Spleen (tissue), 11 donors: ENCODE measurements around the gene GRIN2D. TPM values are rescaled to one million over a fixed set of nuclear protein-coding genes. Genes with fewer than 3 reads are reported as not detected.
A peak's percentile ranks its signal among the peaks of the same experiment; 100 is the strongest.

ENCODE experiments used
- DNase-seq: peaks from one replicate; pipeline ENCODE4 v3.0.0-alpha.2; 2020
- H3K27ac ChIP-seq, 8 donors: fragments of 200-600 bp; sonication (generic) in 7 of 8; 1 replicate in 4 of 8; 2 replicates in 4 of 8; pipeline versions ENCODE4 v1.5.0 to v1.8.0; 2016 to 2021; ENCODE audit warnings: inconsistent platforms in 4 of 8, mild to moderate bottlenecking in 4 of 8, moderate library complexity in 1 of 8
- H3K27me3 ChIP-seq, 7 donors: fragments of 200-600 bp; sonication (generic) in 6 of 7; replicated peaks in 1 of 7; 1 replicate in 4 of 7; 2 replicates in 3 of 7; pipeline versions ENCODE4 v1.5.0 to v1.8.0; 2016 to 2021; ENCODE audit warnings: inconsistent platforms in 3 of 7, mild to moderate bottlenecking in 1 of 7
- H3K36me3 ChIP-seq, 6 donors: fragments of 200-600 bp; sonication (generic) in 5 of 6; 1 replicate in 4 of 6; 2 replicates in 2 of 6; pipeline versions ENCODE4 v1.5.0 to v1.8.0; 2016 to 2021; ENCODE audit warnings: inconsistent platforms in 2 of 6
- H3K4me1 ChIP-seq, 6 donors: fragments of 200-600 bp; sonication (generic) in 5 of 6; 1 replicate in 3 of 6; 2 replicates in 3 of 6; pipeline versions ENCODE4 v1.5.0 to v1.8.0; 2016 to 2021; ENCODE audit warnings: inconsistent platforms in 3 of 6
- H3K4me3 ChIP-seq, 8 donors: fragments of 200-600 bp; sonication (generic) in 7 of 8; 1 replicate in 4 of 8; 2 replicates in 4 of 8; pipeline versions ENCODE4 v1.5.0 to v1.8.0; 2016 to 2021; ENCODE audit warnings: inconsistent platforms in 4 of 8, mild to moderate bottlenecking in 4 of 8, moderate library complexity in 2 of 8
- H3K9me3 ChIP-seq, 8 donors: fragments of 200-600 bp; sonication (generic) in 7 of 8; 1 replicate in 4 of 8; 2 replicates in 4 of 8; pipeline versions ENCODE4 v1.5.0 to v1.8.0; 2016 to 2021; ENCODE audit warnings: inconsistent platforms in 4 of 8
- POLR2A ChIP-seq, 3 donors: fragments of 450-650 bp; IDR thresholded peaks; one replicate each; pipeline ENCODE4 v1.5.1; 2017; ENCODE audit warnings: antibody characterized with exemption in 3 of 3, mild to moderate bottlenecking in 1 of 3
- POLR2AphosphoS5 ChIP-seq, 3 donors: sonication (generic); formaldehyde crosslinking; IDR thresholded peaks; one replicate each; pipeline ENCODE4 v1.5.1; 2017; ENCODE audit warnings: antibody characterized with exemption in 3 of 3
- WGBS, 5 donors: extraction: QIAGEN DNeasy Blood & Tissue Kit in 3 of 5; methylation state at CpG; one replicate each; pipeline versions ENCODE4 v1.1.5 to v1.1.7; 2013 to 2018; 5-methylcytosine and 5-hydroxymethylcytosine counted together
- intact Hi-C: fragments of 100-400 bp; cut with DNase I; formaldehyde crosslinking; loops from one replicate; pipeline ENCODE4 v1.15.0; 2023; ENCODE audit warnings: low total_unique reads
- polyA plus RNA-seq, 3 donors: library from polyadenylated mRNA; stranded (reverse); fragments of 200-250 nt; gene quantifications; one replicate each; pipeline ENCODE4 v1.2.1, GENCODE V29; 2013
- total RNA-seq, 7 donors: library from RNA; depleted of rRNA in 3 of 7; stranded (reverse); fragments of >200 nt in 3 of 7; fragmentation: NEBNext Ultra II Directional in 4 of 7; extraction: Animal tissue kit (Norgen Biotek cat#: 25700) in 4 of 7; gene quantifications; one replicate each; pipeline versions ENCODE4 v1.1.0 to v1.2.1, GENCODE V29; 2016 to 2021
- TF ChIP-seq, protein P1 (sequence below), 11 experiments: fragments of 200-600 bp in 7 of 11; fragments of 450-650 bp in 4 of 11; sonication (generic) in 4 of 11; IDR thresholded peaks in 8 of 11; conservative IDR thresholded peaks in 3 of 11; 1 replicate in 7 of 11; 2 replicates in 4 of 11; pipeline versions ENCODE4 v1.4.0 to v1.8.0; 2016 to 2021; ENCODE audit warnings: antibody characterized with exemption in 11 of 11, inconsistent platforms in 4 of 11, mild to moderate bottlenecking in 1 of 11
- donor health status: healthy with polysubstance abuse.
- donor health status: DM: no; HTN: no; CAD: no; lungs with moderate emphysema.
- donor health status: DM: no; HTN: no; CAD: no.
- donor health status: Bipolar disorder and iron deficiency.
- donor health status: healthy.
- donor health status: DM: no; HTN: no; CAD: no.
- donor health status: DM: yes; HTN: yes; CAD: no.

Gene GRIN2D
- total and polyA plus RNA-seq, 10 donors, result 0.07 to 1.2 (median 0.50) TPM

DNA sequence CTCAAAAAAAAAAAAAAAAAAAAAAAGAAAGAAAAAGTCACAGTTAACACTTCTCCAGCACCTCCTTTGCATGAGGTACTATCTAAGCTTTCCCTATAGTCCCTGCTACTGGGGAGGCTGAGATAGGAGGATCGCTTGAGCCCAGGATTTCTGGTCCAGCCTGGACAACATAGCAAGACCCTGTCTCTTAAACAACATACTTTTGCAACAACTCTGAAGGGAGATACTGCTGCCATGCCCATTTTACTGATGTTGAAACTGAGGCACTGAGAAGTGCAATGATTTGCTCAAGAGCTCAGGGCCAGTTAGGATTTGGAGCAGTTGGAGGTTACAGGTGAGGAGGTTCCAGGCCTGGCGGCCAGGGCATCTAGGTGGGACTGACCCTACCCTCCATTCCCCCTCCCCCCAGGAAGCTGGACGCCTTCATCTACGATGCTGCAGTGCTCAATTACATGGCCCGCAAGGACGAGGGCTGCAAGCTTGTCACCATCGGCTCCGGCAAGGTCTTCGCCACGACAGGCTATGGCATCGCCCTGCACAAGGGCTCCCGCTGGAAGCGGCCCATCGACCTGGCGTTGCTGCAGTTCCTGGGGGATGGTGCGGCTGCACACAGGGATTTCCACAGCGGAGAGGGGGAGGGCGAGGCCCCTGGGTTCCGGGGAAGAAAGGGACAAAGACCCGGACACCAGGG is 48.0 kb downstream of the GRIN2D start:
- intact Hi-C loops, result no loop called here
- Histone ChIP-seq H3K9me3 (no peaks in the 10 kb centered on the region), H3K4me3 (no peak overlapping the region), H3K27ac (no peak overlapping the region), H3K4me1 (peaks cover 10 to 29% (median 25%) of the 10 kb centered on the region in 6 donors), H3K36me3 (peaks cover 0 to 5% (median 0%) of the 10 kb centered on the region in 6 donors), H3K27me3 (peaks cover 0 to 81% (median 29%) of the 10 kb centered on the region in 7 donors)
- no peak for TF ChIP-seq POLR2AphosphoS5 (IDR thresholded peaks at IDR 0.05)
- TF ChIP-seq, protein P1, sequence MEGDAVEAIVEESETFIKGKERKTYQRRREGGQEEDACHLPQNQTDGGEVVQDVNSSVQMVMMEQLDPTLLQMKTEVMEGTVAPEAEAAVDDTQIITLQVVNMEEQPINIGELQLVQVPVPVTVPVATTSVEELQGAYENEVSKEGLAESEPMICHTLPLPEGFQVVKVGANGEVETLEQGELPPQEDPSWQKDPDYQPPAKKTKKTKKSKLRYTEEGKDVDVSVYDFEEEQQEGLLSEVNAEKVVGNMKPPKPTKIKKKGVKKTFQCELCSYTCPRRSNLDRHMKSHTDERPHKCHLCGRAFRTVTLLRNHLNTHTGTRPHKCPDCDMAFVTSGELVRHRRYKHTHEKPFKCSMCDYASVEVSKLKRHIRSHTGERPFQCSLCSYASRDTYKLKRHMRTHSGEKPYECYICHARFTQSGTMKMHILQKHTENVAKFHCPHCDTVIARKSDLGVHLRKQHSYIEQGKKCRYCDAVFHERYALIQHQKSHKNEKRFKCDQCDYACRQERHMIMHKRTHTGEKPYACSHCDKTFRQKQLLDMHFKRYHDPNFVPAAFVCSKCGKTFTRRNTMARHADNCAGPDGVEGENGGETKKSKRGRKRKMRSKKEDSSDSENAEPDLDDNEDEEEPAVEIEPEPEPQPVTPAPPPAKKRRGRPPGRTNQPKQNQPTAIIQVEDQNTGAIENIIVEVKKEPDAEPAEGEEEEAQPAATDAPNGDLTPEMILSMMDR (IDR thresholded peaks at IDR 0.05 in 8 of 11, conservative IDR thresholded peaks at IDR 0.05 in 3 of 11), result no peak
- 93 to 97% (median 94%) methylated on average over 20 of the region's 20 CpGs for WGBS, 5 donors
- DNase-seq, result no peak

DNA sequence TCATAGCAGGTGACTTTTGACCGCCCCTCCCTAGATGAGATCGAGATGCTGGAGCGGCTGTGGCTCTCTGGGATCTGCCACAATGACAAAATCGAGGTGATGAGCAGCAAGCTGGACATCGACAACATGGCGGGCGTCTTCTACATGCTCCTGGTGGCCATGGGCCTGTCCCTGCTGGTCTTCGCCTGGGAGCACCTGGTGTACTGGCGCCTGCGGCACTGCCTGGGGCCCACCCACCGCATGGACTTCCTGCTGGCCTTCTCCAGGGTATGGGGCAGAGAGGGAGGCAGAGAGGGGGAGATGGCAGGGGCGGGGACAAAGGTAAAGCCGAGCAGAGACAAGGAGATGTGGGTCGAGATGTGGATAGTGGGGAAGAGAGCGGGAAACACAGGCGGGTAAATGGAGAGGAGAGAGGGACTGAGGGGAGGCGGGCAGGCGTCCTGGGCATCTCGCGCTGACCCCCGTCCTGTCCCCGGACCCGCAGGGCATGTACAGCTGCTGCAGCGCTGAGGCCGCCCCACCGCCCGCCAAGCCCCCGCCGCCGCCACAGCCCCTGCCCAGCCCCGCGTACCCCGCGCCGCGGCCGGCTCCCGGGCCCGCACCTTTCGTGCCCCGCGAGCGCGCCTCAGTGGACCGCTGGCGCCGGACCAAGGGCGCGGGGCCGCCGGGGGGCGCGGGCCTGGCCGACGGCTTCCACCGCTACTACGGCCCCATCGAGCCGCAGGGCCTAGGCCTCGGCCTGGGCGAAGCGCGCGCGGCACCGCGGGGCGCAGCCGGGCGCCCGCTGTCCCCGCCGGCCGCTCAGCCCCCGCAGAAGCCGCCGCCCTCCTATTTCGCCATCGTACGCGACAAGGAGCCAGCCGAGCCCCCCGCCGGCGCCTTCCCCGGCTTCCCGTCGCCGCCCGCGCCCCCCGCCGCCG is 48.9 kb downstream of the GRIN2D start:
- peaks cover 0 to 72% (median 29%) of the 10 kb centered on the region in 7 donors for H3K27me3 ChIP-seq
- intact Hi-C loops, result no loop called here
- H3K4me3 ChIP-seq, result peak overlapping the region in 1 of 8 donors; percentile 100
- peaks cover 10 to 38% (median 30%) of the 10 kb centered on the region in 6 donors for H3K4me1 ChIP-seq
- no peaks in the 10 kb centered on the region for H3K9me3 ChIP-seq
- H3K36me3 ChIP-seq, result peaks cover 0 to 14% (median 4%) of the 10 kb centered on the region in 6 donors
- H3K27ac ChIP-seq, result no peak overlapping the region
- TF ChIP-seq POLR2AphosphoS5 (IDR thresholded peaks at IDR 0.05), result no peak
- no peak for TF ChIP-seq POLR2A (IDR thresholded peaks at IDR 0.05)
- TF ChIP-seq, protein P1 (IDR thresholded peaks at IDR 0.05 in 8 of 11, conservative IDR thresholded peaks at IDR 0.05 in 3 of 11), result no peak
- WGBS, 5 donors, result 32 to 77% (median 44%) methylated on average over 30 to 94 of the region's 94 CpGs
- no peak for DNase-seq

DNA sequence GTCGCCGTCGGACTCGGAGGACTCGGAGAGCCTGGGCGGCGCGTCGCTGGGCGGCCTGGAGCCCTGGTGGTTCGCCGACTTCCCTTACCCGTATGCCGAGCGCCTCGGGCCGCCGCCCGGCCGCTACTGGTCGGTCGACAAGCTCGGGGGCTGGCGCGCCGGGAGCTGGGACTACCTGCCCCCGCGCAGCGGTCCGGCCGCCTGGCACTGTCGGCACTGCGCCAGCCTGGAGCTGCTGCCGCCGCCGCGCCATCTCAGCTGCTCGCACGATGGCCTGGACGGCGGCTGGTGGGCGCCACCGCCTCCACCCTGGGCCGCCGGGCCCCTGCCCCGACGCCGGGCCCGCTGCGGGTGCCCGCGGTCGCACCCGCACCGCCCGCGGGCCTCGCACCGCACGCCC is 49.8 kb downstream of the GRIN2D start:
- H3K27ac ChIP-seq, result no peak overlapping the region
- H3K4me3 ChIP-seq, result peak overlapping the region in 6 of 8 donors; percentile 15 to 100 (median 65)
- 1 to 13% (median 2%) methylated on average over 38 to 60 of the region's 60 CpGs; no CpG with 5 or more reads in 1 of the 5 donors for WGBS, 5 donors
- H3K4me1 ChIP-seq, result peaks cover 10 to 45% (median 33%) of the 10 kb centered on the region in 6 donors
- peak; percentile 80 for DNase-seq
- TF ChIP-seq POLR2AphosphoS5 (IDR thresholded peaks at IDR 0.05), result no peak
- no peak for TF ChIP-seq POLR2A (IDR thresholded peaks at IDR 0.05)
- intact Hi-C loops, result no loop called here
- H3K27me3 ChIP-seq, result peaks cover 0 to 67% (median 27%) of the 10 kb centered on the region in 7 donors
- peaks cover 0 to 22% (median 12%) of the 10 kb centered on the region in 6 donors for H3K36me3 ChIP-seq
- H3K9me3 ChIP-seq, result no peaks in the 10 kb centered on the region

Other genes starting within 250 kb of the GRIN2D start
- gene LIG1, start 223.3 kb upstream of the GRIN2D start, total RNA-seq, result 10 to 100 TPM; 26.5 to 44.7 (median 33.5) TPM
- gene LIG1, start 223.3 kb upstream of the GRIN2D start, polyA plus RNA-seq, result 10 to 100 TPM; 44.1 to 68.4 (median 49.1) TPM
- gene ZSWIM9, start 223.0 kb upstream of the GRIN2D start, total RNA-seq, result 1 to 10 TPM; 1.3 to 9.3 (median 5.2) TPM
- 1 to 10 TPM; 1.6 to 4.3 (median 2.0) TPM for gene ZSWIM9, start 223.0 kb upstream of the GRIN2D start, polyA plus RNA-seq
- gene CARD8, start 137.8 kb upstream of the GRIN2D start, total RNA-seq, result 100 to 1,000 TPM; 147 to 238 (median 178) TPM
- gene CARD8, start 137.8 kb upstream of the GRIN2D start, polyA plus RNA-seq, result 10 to 100 TPM; 61.8 to 83.8 (median 71.2) TPM
- gene ZNF114, start 123.6 kb upstream of the GRIN2D start, total RNA-seq, result 1 to 10 TPM in 5 of 7 donors, under 1 TPM in 2; 0.54 to 2.3 (median 1.1) TPM
- gene ZNF114, start 123.6 kb upstream of the GRIN2D start, polyA plus RNA-seq, result under 1 TPM; 0.28 to 0.90 (median 0.36) TPM
- gene EMP3, start 68.1 kb upstream of the GRIN2D start, total RNA-seq, result 10 to 100 TPM; 33.2 to 95.8 (median 73.2) TPM
- 100 to 1,000 TPM in 2 of 3 donors, 10 to 100 TPM in 1; 89.5 to 149 (median 122) TPM for gene EMP3, start 68.1 kb upstream of the GRIN2D start, polyA plus RNA-seq
- 10 to 100 TPM in 4 of 7 donors, 1 to 10 TPM in 3; 8.7 to 14.8 (median 12.5) TPM for gene TMEM143, start 29.7 kb upstream of the GRIN2D start, total RNA-seq
- gene TMEM143, start 29.7 kb upstream of the GRIN2D start, polyA plus RNA-seq, result 1 to 10 TPM; 5.8 to 7.7 (median 7.0) TPM
- not detected for gene SYNGR4, start 29.3 kb upstream of the GRIN2D start, total RNA-seq
- gene SYNGR4, start 29.3 kb upstream of the GRIN2D start, polyA plus RNA-seq, result under 1 TPM in 1 of 3 donors, not detected in 2; 0.09 TPM
- 10 to 100 TPM; 61.7 to 95.9 (median 76.2) TPM for gene KDELR1, start 2.1 kb upstream of the GRIN2D start, total RNA-seq
- 10 to 100 TPM; 36.2 to 55.9 (median 45.0) TPM for gene KDELR1, start 2.1 kb upstream of the GRIN2D start, polyA plus RNA-seq
- 10 to 100 TPM; 24.3 to 34.5 (median 26.0) TPM for gene GRWD1, start 52.3 kb downstream of the GRIN2D start, total RNA-seq
- gene GRWD1, start 52.3 kb downstream of the GRIN2D start, polyA plus RNA-seq, result 10 to 100 TPM in 1 of 3 donors, 1 to 10 TPM in 2; 5.5 to 14.7 (median 9.5) TPM
- 1 to 10 TPM in 2 of 7 donors, under 1 TPM in 5; 0.43 to 1.4 (median 0.93) TPM for gene KCNJ14, start 61.9 kb downstream of the GRIN2D start, total RNA-seq
- gene KCNJ14, start 61.9 kb downstream of the GRIN2D start, polyA plus RNA-seq, result under 1 TPM; 0.26 to 0.61 (median 0.38) TPM
- gene CYTH2, start 75.7 kb downstream of the GRIN2D start, total RNA-seq, result 10 to 100 TPM; 31.4 to 66.4 (median 48.2) TPM
- 10 to 100 TPM; 22.6 to 44.1 (median 24.6) TPM for gene CYTH2, start 75.7 kb downstream of the GRIN2D start, polyA plus RNA-seq
- gene LMTK3, start 118.2 kb downstream of the GRIN2D start, total RNA-seq, result 1 to 10 TPM in 6 of 7 donors, under 1 TPM in 1; 0.69 to 4.2 (median 1.5) TPM
- 1 to 10 TPM in 1 of 3 donors, under 1 TPM in 2; 0.29 to 1.1 (median 0.37) TPM for gene LMTK3, start 118.2 kb downstream of the GRIN2D start, polyA plus RNA-seq
- not detected for gene SULT2B1, start 158.5 kb downstream of the GRIN2D start, total RNA-seq
- under 1 TPM in 2 of 3 donors, not detected in 1; 0.12 to 0.58 TPM for gene SULT2B1, start 158.5 kb downstream of the GRIN2D start, polyA plus RNA-seq
- not detected for gene SPACA4, start 213.1 kb downstream of the GRIN2D start, total RNA-seq
- not detected for gene SPACA4, start 213.1 kb downstream of the GRIN2D start, polyA plus RNA-seq
- gene FAM83E, start 221.4 kb downstream of the GRIN2D start, total RNA-seq, result 1 to 10 TPM in 1 of 7 donors, under 1 TPM in 1, not detected in 5; 0.46 to 2.0 TPM
- under 1 TPM; 0.04 to 0.67 (median 0.20) TPM for gene FAM83E, start 221.4 kb downstream of the GRIN2D start, polyA plus RNA-seq
- gene RPL18, start 225.5 kb downstream of the GRIN2D start, total RNA-seq, result 1,000 to 10,000 TPM; 1,136 to 2,739 (median 1,465) TPM
- gene RPL18, start 225.5 kb downstream of the GRIN2D start, polyA plus RNA-seq, result 1,000 to 10,000 TPM; 3,728 to 5,575 (median 5,277) TPM
- gene SPHK2, start 225.8 kb downstream of the GRIN2D start, total RNA-seq, result 10 to 100 TPM; 12.4 to 26.5 (median 23.5) TPM
- gene SPHK2, start 225.8 kb downstream of the GRIN2D start, polyA plus RNA-seq, result 10 to 100 TPM in 1 of 3 donors, 1 to 10 TPM in 2; 7.9 to 20.8 (median 9.7) TPM
- gene DBP, start 243.7 kb downstream of the GRIN2D start, total RNA-seq, result 10 to 100 TPM; 11.4 to 29.5 (median 22.5) TPM
- gene DBP, start 243.7 kb downstream of the GRIN2D start, polyA plus RNA-seq, result 10 to 100 TPM; 21.8 to 26.8 (median 24.1) TPM